SH-SY5Y (cell line): ENCODE results near the gene RIPOR3.

Experiments used
- GATA2 ChIP-seq: IDR thresholded peaks from 2 replicates; pipeline ENCODE4 v1.6.1; 2011; ENCODE audit warnings: mild to moderate bottlenecking, low read depth, low read length
- GATA3 ChIP-seq: IDR thresholded peaks from 2 replicates; pipeline ENCODE4 v1.6.1; 2011; ENCODE audit warnings: low read depth, mild to moderate bottlenecking, low read length, moderate library complexity

Gene RIPOR3

DNA sequence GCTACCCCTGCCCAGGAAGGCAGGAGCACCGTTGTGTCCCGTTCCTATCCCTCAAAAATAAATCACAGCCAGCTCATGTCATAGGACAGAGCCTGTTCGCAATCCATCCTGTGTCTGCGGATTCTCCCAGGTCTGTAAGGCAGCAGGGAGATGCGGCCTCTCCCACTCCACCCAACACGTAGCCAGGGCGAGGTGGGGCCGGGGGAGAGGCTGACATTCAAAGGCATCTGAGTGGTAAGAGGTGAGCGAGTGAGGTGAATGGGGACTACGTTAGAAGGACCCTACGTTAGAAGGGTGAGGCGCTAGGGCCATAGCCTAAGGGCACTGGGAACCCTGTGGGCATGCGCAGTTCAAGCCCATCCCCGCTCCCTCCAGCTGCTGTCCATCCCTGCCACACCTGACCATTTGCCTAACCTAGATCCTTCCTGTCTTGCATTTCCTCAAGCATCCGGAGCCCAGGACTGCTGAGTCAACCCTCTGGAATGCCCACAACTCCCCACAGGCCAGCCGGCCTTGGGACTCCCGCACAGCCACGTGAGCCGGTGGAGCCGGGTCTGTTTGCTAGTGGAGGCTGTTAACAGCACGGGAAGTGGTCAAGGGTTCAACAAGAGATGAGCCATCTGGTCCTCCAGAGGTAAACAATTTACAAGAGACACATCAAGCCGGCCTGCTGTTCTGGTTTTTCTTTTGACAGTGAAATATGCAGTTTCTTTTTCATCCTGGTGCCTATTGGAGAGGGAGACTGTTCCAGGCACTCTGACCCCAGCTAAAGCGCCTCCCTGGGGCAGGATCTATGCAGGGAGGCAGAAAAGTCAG is 45.9 kb downstream of the RIPOR3 start:
- TF ChIP-seq GATA2 (no peak), GATA3 (no peak)

GRCh38 chr20:50642288-50642803 is 49.0 kb downstream of the RIPOR3 start:
- no peak for TF ChIP-seq GATA2
- TF ChIP-seq GATA3: no peak

DNA sequence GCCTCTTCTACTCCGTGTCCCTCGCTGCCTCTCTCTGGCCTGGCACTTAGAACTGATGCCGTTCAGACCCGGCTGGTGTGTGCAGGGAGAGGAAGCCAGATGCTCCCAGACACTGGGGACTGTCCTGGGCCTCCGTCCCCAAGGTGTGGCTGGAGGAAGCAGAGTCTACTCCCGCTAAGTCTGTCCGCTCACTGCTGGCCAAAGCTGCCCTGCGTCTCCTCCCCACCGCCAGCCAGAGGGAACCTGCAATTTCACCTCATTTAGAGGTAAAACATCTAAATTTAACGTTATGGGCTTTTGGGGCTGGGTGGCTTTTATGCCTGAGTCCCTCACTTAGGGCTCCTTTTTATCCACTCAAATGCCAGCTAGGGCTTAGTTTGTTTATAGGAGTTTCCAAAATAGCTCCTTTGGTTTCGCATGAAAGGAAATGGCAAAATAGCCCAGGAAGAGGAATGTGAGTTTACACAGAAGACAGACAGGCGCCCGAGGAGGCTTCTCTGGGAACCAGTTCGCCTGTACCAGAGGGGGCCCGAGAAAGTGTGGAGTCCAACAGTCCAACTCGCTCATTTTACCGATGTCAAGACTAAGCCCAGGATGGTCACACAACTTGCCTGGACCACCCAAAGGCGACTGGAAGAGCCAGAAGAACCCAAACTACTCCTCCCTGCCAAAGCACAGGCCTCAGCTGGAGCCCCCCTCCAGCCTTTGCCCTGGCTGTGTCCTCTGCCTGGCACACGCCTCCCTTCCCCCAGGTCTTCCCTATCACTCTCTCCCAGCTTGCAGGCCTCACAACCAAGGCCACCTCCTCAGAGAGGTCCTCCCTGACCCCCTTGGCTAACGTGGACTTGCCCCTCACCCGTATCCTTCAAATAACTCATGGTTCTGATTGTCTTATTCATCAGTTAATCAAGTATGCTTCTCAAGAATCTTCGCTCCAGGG is 54.5 kb downstream of the RIPOR3 start:
- no peak for TF ChIP-seq GATA2
- TF ChIP-seq GATA3: no peak

DNA sequence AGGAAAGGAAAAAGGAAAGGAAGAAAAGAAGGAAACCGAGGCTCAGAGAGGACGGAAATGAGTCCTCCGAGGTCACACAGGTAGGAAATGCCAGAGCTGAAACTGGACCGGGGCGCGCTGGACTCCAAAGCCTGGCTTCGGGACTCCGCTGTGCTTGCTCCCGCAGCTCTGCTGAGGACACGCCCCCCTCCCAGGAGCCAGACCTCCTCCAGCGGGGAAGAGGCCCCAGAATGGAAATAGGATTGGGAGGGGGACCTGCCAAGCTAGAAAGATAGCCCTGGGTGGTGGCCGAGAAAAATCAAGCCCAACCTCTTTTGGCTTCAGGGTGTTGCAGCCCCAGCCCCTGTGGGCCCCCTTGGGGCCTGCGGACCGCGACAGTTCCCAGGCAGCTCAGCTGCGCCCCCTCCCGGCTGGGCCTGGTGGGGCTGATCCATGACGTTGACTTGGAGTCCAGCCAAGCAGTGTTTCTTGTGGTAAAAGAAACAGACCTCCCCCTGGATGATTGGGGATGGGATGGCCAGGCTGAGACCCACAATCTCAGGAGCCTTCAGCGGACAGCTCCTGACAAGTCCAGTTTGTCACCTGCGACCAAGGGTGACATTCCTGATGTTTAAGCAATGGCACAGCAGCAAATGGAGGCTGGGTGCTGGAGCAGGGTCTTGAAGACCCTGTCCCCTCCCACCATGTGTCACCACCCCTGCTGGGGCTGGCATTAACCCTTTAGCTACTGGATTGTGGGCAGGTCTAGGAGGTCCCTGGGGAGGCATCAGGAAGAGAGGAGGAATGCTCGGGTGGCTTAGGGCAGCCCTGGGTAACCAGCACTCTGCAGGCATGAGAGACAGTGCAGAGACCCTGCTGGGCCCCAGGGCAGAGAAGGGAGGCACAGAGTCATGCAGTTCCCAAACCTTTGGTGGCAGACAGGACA is 55.4 kb downstream of the RIPOR3 start:
- TF ChIP-seq GATA3 (no peak), GATA2 (no peak)

GRCh38 chr20:50635014-50635557 is 56.3 kb downstream of the RIPOR3 start:
- TF ChIP-seq GATA3 (no peak), GATA2 (no peak)

DNA sequence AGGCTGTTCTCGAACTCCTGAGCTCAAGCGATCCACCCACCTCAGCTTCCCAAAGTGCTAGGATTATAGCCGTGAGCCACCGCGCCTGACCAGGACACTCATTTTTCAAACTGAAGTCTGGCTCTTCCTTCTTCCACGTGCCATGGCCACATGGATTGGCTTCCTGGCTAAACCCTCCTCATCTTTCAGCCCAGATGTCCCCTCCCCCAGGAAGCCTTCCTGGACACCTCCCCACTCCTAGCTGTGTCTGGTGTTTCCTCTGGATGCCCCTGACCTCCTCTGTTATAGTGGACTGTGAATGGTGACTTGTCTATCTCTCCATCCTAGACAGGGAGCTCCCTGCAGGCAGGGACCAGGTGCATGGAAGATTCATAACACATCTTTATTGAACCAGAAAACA is 57.2 kb downstream of the RIPOR3 start:
- no peak for TF ChIP-seq GATA3
- no peak for TF ChIP-seq GATA2

DNA sequence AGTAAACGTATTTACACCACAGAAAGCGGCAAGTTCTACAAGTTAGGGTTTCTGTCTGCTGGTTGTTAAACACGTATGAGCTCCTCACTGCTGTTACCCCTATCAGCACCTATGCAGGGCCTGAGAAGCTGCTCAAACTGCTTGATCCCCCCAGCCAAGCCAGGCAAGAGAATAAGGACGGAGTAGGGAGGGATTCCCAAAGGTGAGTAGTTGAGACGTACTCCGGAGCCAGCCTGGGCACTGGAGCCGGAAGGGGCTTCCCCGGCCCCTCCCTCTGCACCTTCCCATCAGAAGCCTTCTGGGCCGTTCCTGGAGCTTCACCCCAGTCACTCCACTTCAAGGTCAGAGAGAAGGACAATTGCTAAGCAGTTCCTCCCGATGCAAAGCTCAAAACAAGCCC is 58.0 kb downstream of the RIPOR3 start:
- TF ChIP-seq GATA3 (no peak), GATA2 (no peak)

DNA sequence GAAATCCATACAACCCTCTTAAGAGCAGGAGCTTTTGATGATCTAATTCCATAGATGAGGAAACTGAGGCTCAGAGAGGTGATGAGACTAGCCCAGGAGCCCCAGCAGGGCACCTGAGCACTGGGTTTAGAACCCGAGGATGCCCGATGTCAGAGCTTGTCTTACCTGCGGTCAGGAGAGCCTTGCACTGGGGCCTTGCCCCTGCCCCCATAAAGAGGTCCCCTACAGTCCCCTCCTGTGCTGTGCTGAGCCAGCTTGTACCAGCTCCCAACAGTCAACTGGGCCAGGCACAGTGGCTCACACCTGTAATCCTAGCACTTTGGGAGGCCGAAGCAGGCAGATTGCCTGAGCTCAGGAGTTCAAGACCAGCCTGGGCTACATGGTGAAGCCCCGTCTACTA is 58.6 kb downstream of the RIPOR3 start:
- no peak for TF ChIP-seq GATA3
- no peak for TF ChIP-seq GATA2

- no peak for TF ChIP-seq GATA2
- no peak for TF ChIP-seq GATA3
Observed at GRCh38 chr20:50632236-50632635, 59.1 kb downstream of the RIPOR3 start.

- TF ChIP-seq GATA2 (no peak), GATA3 (no peak)
Observed at GRCh38 chr20:50630578-50631263, 60.6 kb downstream of the RIPOR3 start.

DNA sequence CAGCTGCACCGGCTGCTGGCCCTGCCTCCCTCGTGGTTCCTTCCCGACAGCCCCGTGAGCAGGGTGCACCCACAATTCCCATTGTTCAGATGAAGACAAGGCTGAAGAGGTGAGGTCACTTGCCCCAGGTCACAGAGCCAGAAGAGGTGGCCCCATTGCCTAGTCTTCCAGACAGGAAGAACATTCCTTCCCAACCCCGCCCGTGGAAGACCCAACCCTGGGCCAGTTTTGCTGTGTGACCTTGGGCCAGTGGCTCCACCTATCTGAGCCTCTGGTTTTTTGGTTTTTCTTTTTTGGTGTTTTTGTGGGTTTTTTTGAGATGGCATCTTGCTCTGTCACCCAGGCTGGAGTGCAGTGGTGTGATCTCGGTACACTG is 61.7 kb downstream of the RIPOR3 start:
- TF ChIP-seq GATA2: no peak
- no peak for TF ChIP-seq GATA3

DNA sequence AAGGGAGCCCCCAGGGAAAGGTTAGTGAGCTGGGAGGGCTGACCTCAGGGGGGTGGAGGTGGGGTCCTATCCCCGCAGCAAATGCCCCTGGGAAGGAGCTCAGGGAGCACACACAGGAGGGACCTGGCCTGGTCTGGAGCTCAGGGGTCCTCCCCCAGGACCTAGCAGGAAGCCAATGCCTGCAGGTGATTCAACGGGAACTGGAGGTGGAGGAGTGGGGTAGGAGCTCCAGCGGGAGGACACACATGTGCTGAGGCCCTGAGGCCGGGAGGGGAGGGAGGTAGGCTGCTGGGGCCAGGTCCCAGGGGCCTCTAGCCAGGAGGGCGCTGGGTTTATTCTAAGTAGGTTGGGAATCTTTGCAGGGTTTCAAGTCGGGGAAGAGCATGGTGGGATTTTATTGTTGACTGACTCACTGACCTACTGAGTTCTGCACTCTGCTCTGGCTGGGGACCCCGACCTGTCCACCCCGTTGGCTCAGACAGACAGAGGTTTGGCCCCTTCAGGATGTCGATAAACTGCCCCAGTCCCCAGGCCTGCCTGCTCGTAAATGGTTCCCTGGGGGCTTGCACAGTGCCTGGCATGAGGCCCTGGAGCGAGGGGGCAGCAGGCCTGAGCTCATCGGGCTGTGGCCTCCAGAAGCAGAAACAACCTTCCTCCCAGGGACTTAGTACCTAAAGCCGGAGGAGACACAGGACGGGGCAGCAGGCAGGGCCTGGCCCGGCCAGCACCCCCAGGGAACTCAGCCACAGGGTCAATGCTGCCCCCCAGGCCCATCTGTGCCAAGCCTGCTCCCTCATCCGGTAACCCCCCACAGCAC is 62.3 kb downstream of the RIPOR3 start:
- TF ChIP-seq GATA2 (no peak), GATA3 (no peak)
